ENCODE results near the gene ANK2.

Gene ANK2

DNA sequence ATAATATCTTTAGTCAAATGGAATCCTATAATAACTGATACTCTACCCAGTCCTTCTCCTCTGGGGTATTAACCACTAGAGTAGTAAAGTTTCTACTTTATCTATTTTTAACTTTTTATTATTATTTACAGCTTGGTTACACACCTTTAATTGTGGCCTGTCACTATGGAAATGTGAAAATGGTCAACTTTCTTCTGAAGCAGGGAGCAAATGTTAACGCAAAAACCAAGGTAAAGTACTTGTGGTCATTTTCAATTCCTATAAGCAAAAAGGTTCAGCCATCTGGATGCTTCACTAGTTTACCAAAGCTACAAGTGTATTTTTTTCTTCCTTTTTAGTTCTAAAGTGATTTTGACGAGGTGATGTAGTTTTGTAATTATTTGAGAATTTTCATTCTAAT, 238.8 kb downstream of the ANK2 start:
- DNase-seq (ENCODE audit: low read depth in 3 of 3), result no peak

DNA sequence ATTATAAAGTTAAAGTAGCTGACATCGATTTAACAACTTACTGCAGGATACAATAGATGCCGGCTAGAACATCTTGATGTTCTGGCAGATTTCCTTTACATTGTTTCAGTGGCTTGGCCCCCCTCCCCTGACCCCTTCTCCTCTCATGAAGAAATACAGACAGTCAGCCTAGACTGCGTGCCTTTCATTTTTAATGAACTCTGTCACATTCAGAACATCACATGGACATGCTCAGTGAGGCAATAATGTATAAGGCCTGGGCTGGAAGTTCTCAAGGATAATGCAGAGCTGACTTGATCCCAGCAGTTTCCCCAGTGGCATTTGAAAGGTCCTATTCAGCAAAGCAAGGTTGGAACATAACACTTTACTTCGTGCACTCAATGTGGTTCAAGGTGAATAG, 239.2 kb downstream of the ANK2 start:
- DNase-seq (ENCODE audit: low read depth in 3 of 3), result no peak

DNA sequence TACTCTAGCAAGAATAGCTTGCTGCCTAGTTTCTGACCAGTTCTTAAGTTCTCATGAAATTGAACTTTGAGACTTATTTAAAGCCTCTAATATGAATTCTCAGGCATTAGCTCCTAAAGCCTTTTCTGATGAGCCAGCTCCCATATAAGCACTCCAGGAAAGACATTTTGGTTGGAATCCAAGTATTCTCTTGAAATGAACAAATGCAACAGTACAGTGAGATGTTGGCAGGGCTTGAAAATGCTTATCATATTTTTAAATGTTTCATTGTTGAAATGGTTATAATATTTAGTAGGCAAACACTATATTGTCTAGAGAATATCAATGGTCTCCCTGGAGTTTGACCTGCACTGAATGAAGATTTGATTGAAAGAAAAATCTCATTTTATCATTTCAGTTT, 240.3 kb downstream of the ANK2 start:
- DNase-seq (ENCODE audit: low read depth in 3 of 3), result no peak

DNA sequence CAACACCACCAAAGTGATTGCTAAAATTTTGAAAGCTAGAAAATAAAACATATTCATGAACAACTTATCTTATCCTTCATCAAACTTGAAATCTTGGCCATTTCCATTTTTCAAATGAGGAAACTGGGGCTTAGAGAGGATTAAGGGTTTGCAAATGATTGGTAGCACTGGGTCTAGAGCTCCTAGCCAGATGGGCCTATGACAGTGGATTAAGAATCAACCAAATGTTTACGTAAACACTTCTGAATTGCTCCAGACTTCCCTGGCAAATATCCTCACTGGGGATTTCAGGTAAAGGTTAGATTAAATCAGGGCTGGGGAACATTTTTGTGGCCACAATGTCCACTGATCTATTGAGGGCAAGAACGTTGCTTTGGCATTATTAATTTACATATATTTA, 241.2 kb downstream of the ANK2 start:
- DNase-seq (ENCODE audit: low read depth in 3 of 3), result no peak

DNA sequence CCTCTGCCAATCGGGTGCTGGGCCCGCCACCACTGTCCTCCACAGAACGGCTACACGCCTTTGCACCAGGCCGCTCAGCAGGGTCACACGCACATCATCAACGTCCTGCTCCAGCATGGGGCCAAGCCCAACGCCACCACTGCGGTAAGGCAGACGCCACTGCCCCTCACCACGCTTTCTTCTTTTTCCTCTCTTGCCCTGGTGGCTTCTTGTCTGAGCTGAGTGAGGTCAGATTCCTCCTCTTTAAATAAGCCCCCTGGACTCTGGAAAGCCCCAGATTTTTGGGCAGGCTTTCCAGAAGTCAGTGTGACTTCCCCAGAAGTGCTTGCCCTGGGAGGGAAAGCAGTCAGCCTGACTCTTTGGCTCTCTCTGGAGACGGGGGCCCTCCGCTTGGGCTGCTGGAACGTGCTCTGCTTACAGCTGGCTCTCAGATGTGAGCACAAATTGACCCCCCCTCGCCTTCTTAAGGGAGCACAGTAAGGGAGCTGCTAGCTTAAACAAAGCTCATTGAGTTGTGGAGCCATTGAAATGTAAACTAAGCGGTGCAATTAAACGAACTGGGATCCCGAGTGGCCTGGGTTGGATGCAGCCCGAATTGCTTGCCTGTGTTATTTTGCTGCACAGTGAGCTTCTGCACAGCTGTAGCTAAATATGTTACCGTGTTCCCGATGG, 243.1 kb downstream of the ANK2 start:
- no peak for DNase-seq (ENCODE audit: low read depth in 3 of 3)

DNA sequence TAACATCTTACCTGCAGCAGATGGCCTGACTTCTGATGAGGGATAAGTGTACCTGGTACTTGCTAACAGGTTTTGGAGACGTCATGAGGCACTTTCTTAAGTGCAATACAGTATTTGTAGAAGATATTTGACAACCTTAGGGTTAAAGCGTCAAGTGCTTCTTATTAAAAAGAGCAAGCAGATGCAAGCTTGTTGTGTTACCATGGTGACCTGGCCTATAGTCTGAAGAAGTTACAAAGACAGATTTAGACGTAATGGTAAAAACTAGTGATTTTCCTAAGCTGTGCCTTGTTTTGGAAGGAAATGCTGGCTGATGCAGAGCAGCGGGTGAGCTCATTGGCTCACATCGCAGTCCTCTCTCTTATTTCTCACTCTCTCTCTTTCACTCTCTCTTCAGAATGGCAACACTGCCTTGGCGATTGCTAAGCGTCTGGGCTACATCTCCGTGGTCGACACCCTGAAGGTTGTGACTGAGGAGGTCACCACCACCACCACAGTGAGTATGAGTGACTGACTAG, 243.6 kb downstream of the ANK2 start:
- DNase-seq (ENCODE audit: low read depth in 3 of 3), result no peak

DNA sequence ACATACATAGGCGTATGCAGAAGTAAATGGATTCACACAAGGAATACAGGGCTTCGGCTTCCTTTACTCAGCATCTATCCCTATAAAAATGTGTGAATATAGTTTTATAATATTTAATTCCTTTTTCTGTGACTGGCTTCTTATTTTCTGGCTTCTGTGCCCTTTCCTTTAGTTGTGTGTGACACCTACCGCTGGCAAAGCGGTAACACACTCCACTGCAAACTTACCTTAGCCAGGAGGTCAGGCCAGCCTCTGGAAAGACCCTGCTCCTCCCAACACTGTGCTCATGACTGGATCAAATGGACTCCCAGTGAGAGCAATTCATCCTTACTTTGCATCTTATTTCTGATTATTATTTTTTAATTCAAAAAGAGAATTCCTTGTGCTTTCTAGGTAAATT, 244.2 kb downstream of the ANK2 start:
- no peak for DNase-seq (ENCODE audit: low read depth in 3 of 3)

DNA sequence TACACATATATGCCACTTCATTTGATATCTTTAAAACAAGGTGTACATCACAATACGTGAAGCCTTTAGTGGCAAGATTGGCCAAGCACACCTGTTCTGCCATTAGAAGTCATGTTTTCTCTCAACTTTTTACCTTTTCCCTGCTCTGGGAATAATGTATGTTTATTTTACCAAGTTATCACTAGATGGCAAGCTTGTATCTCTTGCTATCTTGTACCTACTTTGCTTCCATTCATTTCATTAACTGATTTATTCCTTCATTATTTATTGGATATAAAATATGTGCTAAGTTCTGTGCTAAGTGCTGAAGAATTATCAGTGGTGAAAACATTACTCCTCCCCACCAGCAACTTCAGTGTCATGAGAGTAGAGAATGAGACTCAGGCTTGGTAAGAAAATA, 245.5 kb downstream of the ANK2 start:
- no peak for DNase-seq (ENCODE audit: low read depth in 3 of 3)

DNA sequence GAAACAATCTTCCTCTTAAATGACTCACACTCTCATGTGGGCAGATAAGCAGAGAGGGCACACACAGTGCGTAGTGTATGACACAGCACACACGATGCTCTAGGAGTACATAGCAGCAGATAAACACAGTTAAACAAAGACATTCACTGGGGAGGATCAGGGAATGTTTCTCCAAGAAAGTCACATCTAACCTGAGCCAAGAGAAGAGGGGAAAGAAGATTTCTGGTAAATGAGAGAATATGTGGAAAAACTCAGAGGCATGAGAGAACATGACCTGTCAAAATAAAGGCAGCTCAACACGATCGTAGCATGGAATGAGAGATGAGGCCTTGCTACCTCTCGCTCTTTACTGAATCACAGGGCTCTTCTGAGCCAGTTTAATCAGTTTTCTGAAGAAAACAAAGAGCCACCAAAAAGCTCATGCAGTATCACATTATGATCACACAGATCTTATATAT, 251.0 kb downstream of the ANK2 start:
- DNase-seq (ENCODE audit: low read depth in 3 of 3), result no peak

DNA sequence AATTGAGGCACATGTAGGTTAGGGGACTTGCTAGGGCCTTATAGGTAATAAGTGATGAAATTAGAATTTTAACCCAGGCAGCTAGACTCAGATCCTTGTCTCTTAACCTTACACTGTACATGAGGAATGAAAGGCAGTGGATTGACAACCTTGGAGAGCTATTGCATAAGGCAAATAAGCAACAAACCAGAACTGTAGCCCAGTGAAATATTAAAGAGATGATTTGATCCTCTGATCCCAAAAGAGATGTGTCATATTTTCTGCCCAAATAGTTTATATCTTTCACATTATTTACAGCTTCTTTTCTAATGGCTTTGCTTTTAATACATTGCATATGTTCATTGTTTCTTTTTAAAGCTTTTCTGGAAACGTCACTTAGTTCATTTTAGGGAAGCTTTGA, 252.6 kb downstream of the ANK2 start:
- no peak for DNase-seq (ENCODE audit: low read depth in 3 of 3)

DNA sequence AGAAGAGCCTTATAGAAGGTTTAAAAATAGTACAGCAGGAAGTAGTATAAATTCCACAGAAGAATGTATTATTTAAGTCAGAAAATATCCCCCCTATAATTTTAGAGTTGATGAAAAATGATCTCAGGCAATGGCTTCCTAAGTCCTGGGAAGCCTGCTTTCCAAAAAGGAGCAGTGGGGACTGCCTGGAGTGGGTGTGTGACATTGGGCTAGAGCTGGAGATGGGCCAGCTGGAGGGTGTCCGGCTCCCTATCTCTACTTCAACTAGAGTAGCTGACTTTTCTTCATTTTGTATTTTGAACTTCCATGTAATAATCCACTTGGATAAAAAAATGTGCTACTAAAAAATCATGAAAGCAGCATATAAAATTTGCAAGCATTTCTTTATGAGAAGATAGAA, 253.9 kb downstream of the ANK2 start:
- no peak for DNase-seq (ENCODE audit: low read depth in 3 of 3)

DNA sequence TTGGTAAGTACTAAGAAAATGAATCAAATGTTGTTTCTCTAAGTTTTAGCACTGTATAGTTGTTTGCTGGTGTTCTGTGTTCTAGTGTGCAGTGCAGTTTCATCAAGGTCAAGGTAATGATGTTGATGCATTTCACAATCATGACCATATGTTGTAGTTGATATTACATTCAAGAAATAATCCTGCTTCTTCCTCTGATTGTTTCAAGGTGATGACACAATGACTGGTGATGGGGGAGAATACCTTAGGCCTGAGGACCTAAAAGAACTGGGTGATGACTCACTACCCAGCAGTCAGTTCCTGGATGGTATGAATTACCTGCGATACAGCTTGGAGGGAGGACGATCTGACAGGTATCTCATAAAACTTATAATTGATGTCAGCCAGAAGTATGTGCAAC, 261.6 kb downstream of the ANK2 start:
- no peak for DNase-seq (ENCODE audit: low read depth in 3 of 3)

DNA sequence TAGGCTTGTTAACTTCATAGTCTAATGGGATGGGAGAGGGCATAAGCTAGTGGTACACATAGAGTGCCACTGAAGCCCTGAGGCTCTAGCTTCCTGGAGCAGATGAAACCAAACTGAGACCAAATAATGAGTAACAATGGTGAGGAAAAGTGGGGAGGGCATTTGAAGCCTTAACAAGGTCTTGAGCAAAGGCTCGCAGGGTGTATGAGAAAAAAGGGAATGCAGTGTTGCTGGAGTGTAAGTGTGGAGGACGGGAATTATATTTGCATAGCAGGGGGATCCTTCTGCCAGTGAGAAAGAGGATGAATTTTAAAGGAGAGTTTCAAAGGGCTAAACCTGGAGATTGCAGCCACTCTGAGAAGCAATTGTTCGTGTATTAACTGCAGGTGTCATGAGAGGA, 263.1 kb downstream of the ANK2 start:
- no peak for DNase-seq (ENCODE audit: low read depth in 3 of 3)

DNA sequence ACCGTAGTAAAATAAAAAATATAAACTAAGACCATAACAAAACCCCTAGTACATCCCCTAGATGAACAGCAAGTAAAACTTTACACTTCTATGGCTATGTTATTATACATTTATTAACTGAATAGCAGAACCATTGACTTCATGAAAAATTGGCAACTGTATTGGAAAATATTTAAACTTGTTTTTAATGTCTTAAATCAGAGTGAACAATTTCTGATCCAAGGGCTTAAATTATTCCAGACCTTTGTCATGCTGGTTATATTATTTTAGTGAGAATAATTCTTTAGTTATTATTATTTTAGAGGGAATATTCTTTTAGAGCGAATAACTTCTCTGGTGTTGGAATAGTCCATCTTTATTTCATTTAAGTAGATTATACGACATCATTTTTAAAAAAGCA, 265.0 kb downstream of the ANK2 start:
- DNase-seq (ENCODE audit: low read depth in 3 of 3), result no peak

DNA sequence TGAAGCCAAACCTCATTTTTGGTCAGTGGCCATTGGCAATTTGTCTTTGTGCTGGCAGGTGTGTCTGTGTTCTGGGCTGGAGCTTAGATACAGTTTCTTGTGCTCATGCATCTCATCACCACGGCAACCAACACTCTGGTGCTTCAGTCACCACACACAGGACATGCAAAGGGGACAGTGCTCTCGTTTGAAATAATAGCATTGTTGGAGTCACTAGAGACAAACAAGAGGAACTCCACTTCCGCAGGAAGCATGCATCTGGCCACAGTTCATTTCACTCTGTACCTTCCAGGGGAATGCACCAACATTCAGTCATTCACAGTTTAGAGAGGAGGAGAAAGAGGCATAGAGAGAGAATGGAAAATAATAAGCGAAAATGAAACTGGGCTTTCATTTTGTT, 267.4 kb downstream of the ANK2 start:
- DNase-seq (ENCODE audit: low read depth in 3 of 3), result no peak

DNA sequence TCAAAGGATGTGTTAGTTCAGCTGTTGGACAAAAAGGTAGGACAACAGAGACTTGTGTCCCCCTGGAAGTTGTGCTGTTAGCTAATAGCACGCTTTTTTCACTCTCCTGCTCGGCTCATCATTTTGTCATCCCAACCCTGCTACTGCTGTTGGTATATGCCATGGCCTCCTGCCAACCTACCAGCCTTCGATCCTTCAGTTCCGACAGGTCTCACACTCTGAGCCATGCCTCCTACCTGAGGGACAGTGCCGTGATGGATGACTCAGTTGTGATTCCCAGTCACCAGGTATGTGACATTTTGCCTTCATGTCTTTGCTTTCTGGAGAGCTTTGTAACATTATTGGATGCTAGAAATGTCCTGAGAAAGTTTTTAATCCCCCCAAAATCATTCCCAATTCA, 268.1 kb downstream of the ANK2 start:
- DNase-seq (ENCODE audit: low read depth in 3 of 3), result no peak

DNA sequence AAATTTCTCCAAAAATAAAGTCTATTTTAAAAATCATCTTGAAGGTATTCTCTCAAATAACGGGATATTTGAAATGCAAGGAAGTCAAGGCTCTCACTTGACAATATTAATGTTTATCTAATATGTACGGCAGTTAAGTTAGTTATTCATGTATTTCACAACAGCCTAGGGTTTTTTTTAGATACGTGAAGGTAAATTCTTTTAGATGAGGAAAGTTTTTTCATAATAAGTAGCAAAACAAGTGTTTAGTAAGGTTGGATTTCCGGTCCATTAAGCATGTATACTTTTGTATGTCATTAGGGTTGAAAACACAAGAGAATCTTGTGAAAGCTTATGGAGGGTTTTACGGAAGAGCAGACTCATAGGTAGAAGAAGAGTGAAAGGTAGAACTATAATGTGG, 273.3 kb downstream of the ANK2 start:
- no peak for DNase-seq (ENCODE audit: low read depth in 3 of 3)

DNA sequence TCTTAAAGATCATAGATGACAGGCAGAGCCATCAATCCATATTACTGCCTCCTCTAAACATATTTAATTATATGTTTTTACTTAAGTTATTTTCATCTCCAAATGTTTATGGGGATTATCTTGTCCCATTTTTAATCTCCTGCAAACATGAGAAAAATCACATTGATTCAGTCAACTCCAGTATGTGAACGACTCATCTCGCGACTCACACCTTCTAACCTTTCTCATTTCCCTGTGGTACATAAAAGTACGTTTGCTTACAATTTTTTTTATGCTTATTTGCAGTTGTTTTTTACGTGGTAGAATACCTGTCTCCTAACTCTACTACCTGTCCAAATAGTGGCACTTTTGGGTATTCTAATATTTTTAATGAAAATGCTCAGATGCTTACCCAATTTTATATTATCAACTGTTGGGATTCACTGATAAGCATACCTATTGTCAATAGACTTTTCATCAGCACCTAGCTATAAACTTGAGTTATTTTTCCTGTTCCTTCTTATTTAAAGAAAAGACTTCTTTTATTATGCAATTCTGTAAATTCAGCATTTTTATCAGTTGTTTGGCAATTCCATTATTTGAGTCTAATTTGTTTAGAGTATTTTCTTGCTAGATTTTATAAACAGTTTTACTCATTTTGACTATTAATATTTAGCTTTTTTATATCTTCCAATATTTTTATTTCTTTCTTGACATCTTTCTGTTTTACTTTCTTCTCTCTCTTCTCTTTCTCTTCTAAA, 276.6 kb downstream of the ANK2 start:
- no peak for DNase-seq (ENCODE audit: low read depth in 3 of 3)

DNA sequence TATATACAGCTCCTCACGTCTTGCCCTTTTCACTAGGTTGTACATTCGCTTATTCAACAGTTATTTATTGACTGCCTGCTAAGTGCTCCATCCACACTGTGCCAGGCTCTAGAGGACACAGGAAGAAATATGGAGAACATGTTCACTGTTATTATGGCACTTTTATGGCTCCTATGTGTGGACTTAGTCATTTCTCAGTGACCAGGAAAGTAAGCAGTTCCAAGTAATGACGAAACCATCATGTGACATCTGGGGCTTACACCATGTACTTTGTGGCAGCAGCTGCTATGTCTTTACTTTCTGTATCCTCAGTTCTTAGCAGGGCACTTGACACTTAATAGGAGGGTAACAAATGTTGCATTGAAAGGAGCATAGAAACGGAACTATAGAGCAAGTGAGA, 278.0 kb downstream of the ANK2 start:
- DNase-seq (ENCODE audit: low read depth in 3 of 3), result no peak

DNA sequence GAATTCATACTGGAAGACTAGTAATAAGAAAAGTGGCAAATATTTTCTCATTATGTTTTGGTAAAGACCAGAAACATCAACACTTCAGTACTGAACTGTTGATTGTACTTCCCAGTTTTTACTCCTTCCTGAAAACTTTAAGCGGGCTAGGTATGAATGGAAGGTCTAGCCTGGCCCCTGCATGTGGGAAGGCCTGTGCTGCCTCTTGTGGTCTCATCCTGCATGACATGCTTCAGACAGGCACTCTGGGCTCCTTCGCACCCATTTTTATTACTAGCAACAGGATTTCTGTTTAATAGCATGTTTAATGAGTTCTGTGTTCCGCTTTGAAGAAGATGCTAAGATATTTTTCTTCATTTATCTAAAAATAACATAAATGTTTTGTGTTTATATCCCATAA, 279.1 kb downstream of the ANK2 start:
- DNase-seq (ENCODE audit: low read depth in 3 of 3), result peak in 1 of 3 experiments; percentile 1

DNA sequence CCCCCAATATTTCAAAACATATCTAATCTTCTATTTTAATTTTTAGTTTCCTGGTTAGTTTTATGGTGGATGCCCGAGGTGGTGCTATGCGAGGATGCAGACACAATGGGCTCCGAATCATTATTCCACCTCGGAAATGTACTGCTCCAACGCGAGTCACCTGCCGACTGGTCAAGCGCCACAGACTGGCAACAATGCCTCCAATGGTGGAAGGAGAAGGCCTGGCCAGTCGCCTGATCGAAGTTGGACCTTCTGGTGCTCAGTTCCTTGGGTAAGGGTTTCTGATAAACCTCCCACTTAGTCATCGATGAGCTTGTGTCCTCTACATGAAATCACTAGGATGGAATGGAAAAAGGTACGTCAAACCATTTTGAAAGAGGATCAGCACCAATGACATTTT, 280.7 kb downstream of the ANK2 start:
- no peak for DNase-seq (ENCODE audit: low read depth in 3 of 3)

DNA sequence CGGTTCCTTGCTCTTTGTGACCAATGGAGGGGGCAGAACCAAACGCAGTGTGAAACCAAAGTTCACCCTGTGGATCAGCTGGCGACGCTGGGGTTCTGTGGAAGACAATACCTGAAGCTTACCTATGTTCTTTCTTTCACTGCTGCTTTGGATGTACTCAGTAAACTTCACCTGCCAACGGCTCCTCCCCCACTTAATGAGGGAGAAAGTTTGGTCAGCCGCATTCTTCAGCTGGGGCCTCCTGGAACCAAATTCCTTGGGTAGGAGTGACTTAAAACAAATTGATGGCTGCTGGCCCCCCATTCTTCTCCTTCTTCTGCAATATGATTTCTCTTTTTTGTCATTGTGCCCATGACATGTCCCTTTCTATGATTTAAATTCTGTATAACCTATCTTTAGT, 282.4 kb downstream of the ANK2 start:
- no peak for DNase-seq (ENCODE audit: low read depth in 3 of 3)

DNA sequence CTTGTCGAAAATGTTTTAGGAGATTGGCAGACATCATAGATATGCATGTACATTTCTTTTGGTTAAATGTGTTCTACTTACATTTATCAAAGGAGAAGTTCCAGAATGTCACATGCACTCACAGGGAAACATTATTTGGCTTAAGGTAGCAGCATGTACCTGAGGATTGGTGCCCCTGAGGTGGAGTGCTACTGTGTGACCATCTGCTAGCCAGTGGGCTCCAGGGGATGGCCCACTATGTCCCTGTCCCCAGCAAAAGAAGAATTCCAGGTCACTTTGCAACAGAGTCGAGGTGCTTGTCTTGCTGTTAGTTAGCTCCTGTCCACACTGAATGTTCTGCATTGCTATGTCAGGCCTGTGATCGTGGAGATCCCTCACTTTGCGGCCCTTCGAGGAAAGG, 283.2 kb downstream of the ANK2 start:
- no peak for DNase-seq (ENCODE audit: low read depth in 3 of 3)

DNA sequence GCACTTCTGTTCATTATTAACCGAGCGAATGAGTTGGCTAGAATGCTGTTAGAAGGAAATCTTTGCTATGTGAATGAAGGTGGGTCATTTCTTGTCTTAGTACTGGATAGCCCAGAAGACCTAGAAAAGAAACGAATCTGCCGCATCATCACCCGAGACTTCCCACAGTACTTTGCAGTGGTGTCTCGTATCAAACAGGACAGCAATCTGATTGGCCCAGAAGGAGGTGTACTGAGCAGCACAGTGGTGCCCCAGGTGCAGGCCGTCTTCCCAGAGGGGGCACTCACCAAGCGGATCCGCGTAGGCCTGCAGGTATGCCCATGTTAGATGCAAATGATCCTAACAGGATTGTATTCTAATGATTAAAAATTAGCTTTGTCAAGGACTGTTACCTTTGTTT, 286.3 kb downstream of the ANK2 start:
- DNase-seq (ENCODE audit: low read depth in 3 of 3), result no peak
